Measurements from ENCODE around the gene DOCK7.
A peak's percentile ranks its signal among the peaks of the same experiment; 100 is the strongest.

GRCh38 chr1:62434618-62435001 is 253.6 kb downstream of the DOCK7 start:
- TF ChIP-seq CTCF (conservative IDR thresholded peaks at IDR 0.05; ENCODE audit: low read depth, low read length) (0 out of 2 replicates have a peak, but pooled peaks have one; percentile 4), EZH2 (IDR thresholded peaks at IDR 0.05; ENCODE audit: low read length, unreplicated experiment) (no peak)
